ENCODE measurements around the gene NKX6-2. TPM values are rescaled to one million over a fixed set of nuclear protein-coding genes. Genes with fewer than 3 reads are reported as not detected.

The NKX6-2 gene
- total and polyA plus RNA-seq, 5 experiments from 2014 or later: 0.66 TPM; not detected in 4

GRCh38 chr10:132765435-132765834 is 20.5 kb downstream of the NKX6-2 start:
- no peak overlapping the region for H3K27ac Mint-ChIP-seq

GRCh38 chr10:132764108-132764507 is 21.8 kb downstream of the NKX6-2 start:
- Mint-ChIP-seq H3K36me3 (peaks cover 0 to 33% (median 16%) of the 10 kb centered on the region in 3 donors), H3K27ac (peak overlapping the region in 1 of 10 donors; percentile 85), H3K4me3 (no peak overlapping the region), H3K4me1 (peaks cover 5 to 12% (median 11%) of the 10 kb centered on the region in 4 donors), H3K9me3 (no peaks in the 10 kb centered on the region), H3K27me3 (no peaks in the 10 kb centered on the region)
- no peak for DNase-seq
- ATAC-seq: no peak
- POLR2A ChIA-PET: no interaction called here

More at GRCh38 chr10:132765435-132765834, 20.5 kb downstream of the NKX6-2 start:
- Mint-ChIP-seq H3K9me3 (no peaks in the 10 kb centered on the region), H3K36me3 (peaks cover 0 to 43% (median 22%) of the 10 kb centered on the region in 3 donors), H3K27me3 (no peaks in the 10 kb centered on the region), H3K4me3 (no peak overlapping the region), H3K4me1 (peaks cover 5 to 12% (median 11%) of the 10 kb centered on the region in 4 donors)
- DNase-seq (no peak), ATAC-seq (no peak)
- POLR2A ChIA-PET: no interaction called here

- peaks cover 0 to 32% (median 10%) of the 10 kb centered on the region in 3 donors for H3K36me3 Mint-ChIP-seq
- no peak overlapping the region for H3K4me3 Mint-ChIP-seq
- H3K9me3 Mint-ChIP-seq: no peaks in the 10 kb centered on the region
- ATAC-seq: no peak
- POLR2A ChIA-PET: no interaction called here
- DNase-seq: no peak
- peaks cover 5 to 12% (median 11%) of the 10 kb centered on the region in 4 donors for H3K4me1 Mint-ChIP-seq
- H3K27me3 Mint-ChIP-seq: no peaks in the 10 kb centered on the region
- H3K27ac Mint-ChIP-seq: no peak overlapping the region
These were observed 22.4 kb downstream of the NKX6-2 start for GRCh38 chr10:132763545-132763944.

- peaks cover 5 to 12% (median 11%) of the 10 kb centered on the region in 4 donors for H3K4me1 Mint-ChIP-seq
- peaks cover 0 to 22% (median 8%) of the 10 kb centered on the region in 3 donors for H3K36me3 Mint-ChIP-seq
- H3K9me3 Mint-ChIP-seq: no peaks in the 10 kb centered on the region
- POLR2A ChIA-PET: no interaction called here
- ATAC-seq (no peak), DNase-seq (no peak)
- no peaks in the 10 kb centered on the region for H3K27me3 Mint-ChIP-seq
- H3K27ac Mint-ChIP-seq: peak overlapping the region in 3 of 10 donors; percentile 30 to 61 (median 39)
- H3K4me3 Mint-ChIP-seq: no peak overlapping the region
These were observed 23.7 kb downstream of the NKX6-2 start for GRCh38 chr10:132762267-132762666.

- H3K4me3 Mint-ChIP-seq: no peak overlapping the region
- no peak for DNase-seq
- H3K4me1 Mint-ChIP-seq: peaks cover 5 to 11% (median 11%) of the 10 kb centered on the region in 4 donors
- H3K9me3 Mint-ChIP-seq: no peaks in the 10 kb centered on the region
- H3K36me3 Mint-ChIP-seq: peaks cover 0 to 24% (median 12%) of the 10 kb centered on the region in 3 donors
- H3K27me3 Mint-ChIP-seq: no peaks in the 10 kb centered on the region
- H3K27ac Mint-ChIP-seq: no peak overlapping the region
- POLR2A ChIA-PET: no interaction called here
- no peak for ATAC-seq
These were observed 24.4 kb downstream of the NKX6-2 start for GRCh38 chr10:132761395-132762060.

GRCh38 chr10:132758865-132759264 is 27.1 kb downstream of the NKX6-2 start:
- peaks cover 5 to 14% (median 9%) of the 10 kb centered on the region in 4 donors for H3K4me1 Mint-ChIP-seq
- no peak for ATAC-seq
- no peak for DNase-seq
- H3K9me3 Mint-ChIP-seq: peaks cover 0 to 11% (median 0%) of the 10 kb centered on the region in 9 donors
- POLR2A ChIA-PET: no interaction called here
- H3K27ac Mint-ChIP-seq: no peak overlapping the region
- H3K36me3 Mint-ChIP-seq: peaks cover 7 to 41% (median 27%) of the 10 kb centered on the region in 3 donors
- H3K27me3 Mint-ChIP-seq: no peaks in the 10 kb centered on the region
- H3K4me3 Mint-ChIP-seq: no peak overlapping the region

GRCh38 chr10:132757171-132757570 is 28.8 kb downstream of the NKX6-2 start:
- Mint-ChIP-seq H3K4me3 (no peak overlapping the region), H3K4me1 (peaks cover 5 to 12% (median 7%) of the 10 kb centered on the region in 4 donors), H3K27ac (no peak overlapping the region), H3K9me3 (peaks cover 0 to 11% (median 0%) of the 10 kb centered on the region in 9 donors), H3K27me3 (no peaks in the 10 kb centered on the region), H3K36me3 (peaks cover 7 to 53% (median 30%) of the 10 kb centered on the region in 3 donors)
- ATAC-seq (no peak), DNase-seq (no peak)
- POLR2A ChIA-PET: no interaction called here

GRCh38 chr10:132756591-132756990 is 29.4 kb downstream of the NKX6-2 start:
- ATAC-seq (no peak), DNase-seq (no peak)
- Mint-ChIP-seq H3K4me3 (no peak overlapping the region), H3K4me1 (peaks cover under 1 to 8% (median 4%) of the 10 kb centered on the region in 4 donors), H3K9me3 (peaks cover 0 to 11% (median 0%) of the 10 kb centered on the region in 9 donors), H3K27me3 (no peaks in the 10 kb centered on the region), H3K27ac (no peak overlapping the region), H3K36me3 (peaks cover 7 to 49% (median 30%) of the 10 kb centered on the region in 3 donors)
- POLR2A ChIA-PET: no interaction called here

- Mint-ChIP-seq H3K27me3 (no peaks in the 10 kb centered on the region), H3K9me3 (peaks cover 0 to 11% (median 0%) of the 10 kb centered on the region in 9 donors), H3K4me1 (peaks cover 0 to 7% (median 0%) of the 10 kb centered on the region in 4 donors), H3K36me3 (peaks cover 7 to 54% (median 32%) of the 10 kb centered on the region in 3 donors), H3K27ac (no peak overlapping the region), H3K4me3 (no peak overlapping the region)
- POLR2A ChIA-PET: no interaction called here
- DNase-seq (no peak), ATAC-seq (no peak)
These were observed 30.7 kb downstream of the NKX6-2 start for GRCh38 chr10:132755166-132755711.

GRCh38 chr10:132754071-132754470 is 31.9 kb downstream of the NKX6-2 start:
- Mint-ChIP-seq H3K36me3 (peaks cover 7 to 61% (median 34%) of the 10 kb centered on the region in 3 donors), H3K9me3 (peaks cover 0 to 11% (median 0%) of the 10 kb centered on the region in 9 donors), H3K27me3 (no peaks in the 10 kb centered on the region)

GRCh38 chr10:132753596-132753995 is 32.4 kb downstream of the NKX6-2 start:
- no peaks in the 10 kb centered on the region for H3K27me3 Mint-ChIP-seq
- H3K27ac Mint-ChIP-seq: no peak overlapping the region
- POLR2A ChIA-PET: no interaction called here
- H3K36me3 Mint-ChIP-seq: peaks cover 7 to 57% (median 34%) of the 10 kb centered on the region in 3 donors
- DNase-seq: no peak
- peaks cover 0 to 8% (median 0%) of the 10 kb centered on the region in 4 donors for H3K4me1 Mint-ChIP-seq
- H3K9me3 Mint-ChIP-seq: peaks cover 0 to 11% (median 0%) of the 10 kb centered on the region in 9 donors
- no peak overlapping the region for H3K4me3 Mint-ChIP-seq
- no peak for ATAC-seq

More at GRCh38 chr10:132754071-132754470, 31.9 kb downstream of the NKX6-2 start:
- DNase-seq (no peak), ATAC-seq (no peak)
- POLR2A ChIA-PET: no interaction called here
- Mint-ChIP-seq H3K4me1 (peaks cover 0 to 8% (median 0%) of the 10 kb centered on the region in 4 donors), H3K4me3 (no peak overlapping the region), H3K27ac (no peak overlapping the region)

- Mint-ChIP-seq H3K4me1 (peaks cover 0 to 8% (median 0%) of the 10 kb centered on the region in 4 donors), H3K4me3 (no peak overlapping the region), H3K36me3 (peaks cover 7 to 59% (median 34%) of the 10 kb centered on the region in 3 donors), H3K27me3 (no peaks in the 10 kb centered on the region), H3K27ac (no peak overlapping the region), H3K9me3 (peaks cover 0 to 11% (median 0%) of the 10 kb centered on the region in 9 donors)
- POLR2A ChIA-PET: no interaction called here
- DNase-seq (no peak), ATAC-seq (no peak)
These were observed 33.0 kb downstream of the NKX6-2 start for GRCh38 chr10:132752961-132753360.

- POLR2A ChIA-PET: no interaction called here
- H3K4me3 Mint-ChIP-seq: no peak overlapping the region
- peak overlapping the region in 2 of 10 donors; percentile 22 to 56 for H3K27ac Mint-ChIP-seq
- no peak for ATAC-seq
- no peaks in the 10 kb centered on the region for H3K27me3 Mint-ChIP-seq
- H3K9me3 Mint-ChIP-seq: peaks cover 0 to 11% (median 0%) of the 10 kb centered on the region in 9 donors
- H3K36me3 Mint-ChIP-seq: peaks cover 7 to 59% (median 33%) of the 10 kb centered on the region in 3 donors
- DNase-seq: no peak
- H3K4me1 Mint-ChIP-seq: peaks cover 0 to 8% (median 0%) of the 10 kb centered on the region in 4 donors
These were observed 33.6 kb downstream of the NKX6-2 start for GRCh38 chr10:132752378-132752777.
